Measurements from ENCODE around the gene PDE4D. TPM values are rescaled to one million over a fixed set of nuclear protein-coding genes. Genes with fewer than 3 reads are reported as not detected.
"Not testable (repeated sequence)": the region's sequence is repeated elsewhere in the genome, so short reads cannot be mapped to it uniquely, and the experiment has no call there.

PDE4D gene
- total RNA-seq, 4 donors from 2014 or later, result 14.7 to 36.3 (median 24.7) TPM

DNA sequence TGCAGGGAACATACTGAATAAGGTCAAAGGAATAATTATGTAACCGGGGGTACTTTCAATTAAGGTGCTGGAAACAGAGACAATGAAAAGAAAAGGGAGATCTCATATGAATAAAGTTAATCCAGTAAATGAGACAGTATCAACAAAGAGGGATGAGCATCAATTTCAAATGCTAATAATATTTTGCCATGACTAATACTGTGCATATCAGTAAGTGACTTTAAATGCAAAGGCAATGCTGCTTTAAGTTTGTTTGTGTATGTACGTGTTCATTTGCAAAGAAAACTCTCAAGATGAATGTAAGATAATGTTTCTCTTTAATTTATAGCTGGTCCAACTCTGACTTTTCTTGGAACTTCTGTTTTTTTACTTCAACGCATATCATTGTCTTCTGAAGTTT, 139.9 kb downstream of the PDE4D start:
- intact Hi-C loops (cut with DNase I), result no loop called here
- Histone ChIP-seq H3K4me3 (replicated peaks in 1 of 3) (no peak overlapping the region), H3K36me3 (no peaks in the 10 kb centered on the region), H3K9me3 (no peaks in the 10 kb centered on the region), H3K4me1 (no peaks in the 10 kb centered on the region), H3K27me3 (no peaks in the 10 kb centered on the region), H3K27ac (no peak overlapping the region)
- DNase-seq, result no peak
- TF ChIP-seq, protein P1, sequence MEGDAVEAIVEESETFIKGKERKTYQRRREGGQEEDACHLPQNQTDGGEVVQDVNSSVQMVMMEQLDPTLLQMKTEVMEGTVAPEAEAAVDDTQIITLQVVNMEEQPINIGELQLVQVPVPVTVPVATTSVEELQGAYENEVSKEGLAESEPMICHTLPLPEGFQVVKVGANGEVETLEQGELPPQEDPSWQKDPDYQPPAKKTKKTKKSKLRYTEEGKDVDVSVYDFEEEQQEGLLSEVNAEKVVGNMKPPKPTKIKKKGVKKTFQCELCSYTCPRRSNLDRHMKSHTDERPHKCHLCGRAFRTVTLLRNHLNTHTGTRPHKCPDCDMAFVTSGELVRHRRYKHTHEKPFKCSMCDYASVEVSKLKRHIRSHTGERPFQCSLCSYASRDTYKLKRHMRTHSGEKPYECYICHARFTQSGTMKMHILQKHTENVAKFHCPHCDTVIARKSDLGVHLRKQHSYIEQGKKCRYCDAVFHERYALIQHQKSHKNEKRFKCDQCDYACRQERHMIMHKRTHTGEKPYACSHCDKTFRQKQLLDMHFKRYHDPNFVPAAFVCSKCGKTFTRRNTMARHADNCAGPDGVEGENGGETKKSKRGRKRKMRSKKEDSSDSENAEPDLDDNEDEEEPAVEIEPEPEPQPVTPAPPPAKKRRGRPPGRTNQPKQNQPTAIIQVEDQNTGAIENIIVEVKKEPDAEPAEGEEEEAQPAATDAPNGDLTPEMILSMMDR (IDR thresholded peaks at IDR 0.05), result no peak
- TF ChIP-seq POLR2A (IDR thresholded peaks at IDR 0.05), result no peak
- WGBS, 2 donors, result 84 to 88% methylated on average over 3 of the region's 3 CpGs

DNA sequence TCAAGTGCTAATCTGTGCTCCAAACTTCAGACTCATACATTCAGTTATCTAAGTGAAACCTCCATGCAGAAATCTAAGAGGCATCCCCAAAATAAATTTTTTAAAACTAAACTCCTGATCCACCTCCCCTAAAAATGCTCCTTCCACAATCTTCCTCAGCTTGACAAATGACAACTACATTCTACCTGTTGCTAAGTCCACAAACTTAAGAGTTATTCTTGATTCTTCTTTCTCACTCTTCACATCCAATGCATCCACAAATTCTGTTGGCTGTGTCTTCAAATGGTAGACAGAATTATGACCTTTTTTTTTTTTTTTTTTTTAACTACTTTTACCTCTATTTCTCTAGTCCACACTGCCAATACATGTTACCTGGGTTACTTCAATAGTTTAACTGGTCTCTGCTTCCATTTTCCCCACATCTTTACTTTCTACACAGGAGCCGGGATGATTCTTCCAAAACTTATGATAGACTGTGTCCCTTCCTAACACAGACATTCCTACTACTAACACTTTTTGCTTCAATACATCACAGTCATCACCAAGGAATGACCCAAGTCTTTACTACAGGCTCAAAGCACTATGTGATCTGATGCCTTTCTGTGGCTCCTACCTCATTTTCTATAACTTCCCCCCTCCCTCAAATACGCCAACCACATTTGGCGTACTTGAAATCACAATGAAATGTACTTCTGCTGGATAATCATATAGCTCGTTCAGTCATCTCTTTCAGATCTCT, 143.6 kb downstream of the PDE4D start:
- Histone ChIP-seq H3K9me3 (no peaks in the 10 kb centered on the region), H3K27ac (no peak overlapping the region), H3K4me1 (no peaks in the 10 kb centered on the region), H3K36me3 (no peaks in the 10 kb centered on the region), H3K4me3 (replicated peaks in 1 of 3) (no peak overlapping the region), H3K27me3 (no peaks in the 10 kb centered on the region)
- DNase-seq, result no peak
- WGBS, 2 donors, result 96 to 97% methylated on average over 4 of the region's 4 CpGs
- TF ChIP-seq, protein P1 (IDR thresholded peaks at IDR 0.05), result no peak
- no peak for TF ChIP-seq POLR2A (IDR thresholded peaks at IDR 0.05)
- intact Hi-C loops (cut with DNase I), result no loop called here

DNA sequence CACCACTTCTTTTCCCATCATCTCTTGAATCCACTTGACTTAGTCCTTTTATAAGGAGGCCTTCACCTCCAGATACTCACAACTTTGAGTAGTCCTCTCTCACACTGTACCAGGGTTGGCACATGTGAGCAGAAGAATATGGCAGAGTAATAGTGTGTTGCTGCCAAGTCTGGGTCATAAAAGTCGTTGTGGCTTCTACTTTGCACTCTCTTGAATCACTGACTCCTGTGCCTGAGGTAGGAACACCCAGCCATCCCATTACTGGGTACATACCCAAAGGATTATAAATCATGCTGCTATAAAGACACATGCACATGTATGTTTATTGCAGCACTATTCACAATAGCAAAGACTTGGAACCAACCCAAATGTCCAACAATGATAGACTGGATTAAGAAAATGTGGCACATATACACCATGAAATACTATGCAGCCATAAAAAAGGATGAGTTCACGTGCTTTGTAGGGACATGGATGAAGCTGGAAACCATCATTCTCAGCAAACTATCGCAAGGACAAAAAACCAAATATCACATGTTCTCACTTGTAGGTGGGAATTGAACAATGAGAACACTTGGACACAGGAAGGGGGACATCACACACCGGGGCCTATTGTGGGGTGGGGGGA, 145.4 kb downstream of the PDE4D start:
- WGBS, 2 donors, result 85 to 94% methylated on average over 4 of the region's 4 CpGs
- H3K9me3 ChIP-seq; intact Hi-C loops (cut with DNase I); H3K27ac ChIP-seq; H3K27me3 ChIP-seq; DNase-seq; H3K4me3 ChIP-seq (replicated peaks in 1 of 3); H3K4me1 ChIP-seq; H3K36me3 ChIP-seq: not testable (repeated sequence)

DNA sequence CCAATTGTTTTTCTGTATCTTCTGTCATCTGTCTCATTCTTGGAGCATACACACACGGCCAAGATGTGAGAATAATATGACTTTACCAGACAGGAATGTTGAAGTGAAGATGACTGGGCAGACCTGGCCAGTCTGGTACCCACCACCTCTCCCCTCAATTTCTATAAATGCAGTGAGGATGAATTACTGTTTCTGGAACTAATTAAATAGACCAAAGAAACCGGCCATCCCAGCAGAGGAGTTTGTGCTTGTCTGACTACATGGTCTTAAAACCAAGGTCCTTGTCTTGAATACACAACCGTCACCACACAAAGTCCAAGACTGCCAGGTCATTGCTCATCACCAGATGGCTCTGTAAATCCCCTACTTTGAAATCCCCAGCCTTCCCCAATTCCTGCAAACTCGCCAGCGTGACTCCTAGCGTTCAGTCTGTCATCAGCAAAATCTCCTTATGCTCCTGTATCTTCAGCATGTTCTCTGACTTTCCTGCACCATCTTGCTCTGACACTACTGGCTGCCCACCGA, 147.2 kb downstream of the PDE4D start:
- WGBS, 2 donors, result 82 to 85% methylated on average over 7 of the region's 7 CpGs
- Histone ChIP-seq H3K4me3 (replicated peaks in 1 of 3) (no peak overlapping the region), H3K9me3 (no peaks in the 10 kb centered on the region), H3K36me3 (no peaks in the 10 kb centered on the region), H3K27ac (no peak overlapping the region), H3K4me1 (no peaks in the 10 kb centered on the region), H3K27me3 (no peaks in the 10 kb centered on the region)
- TF ChIP-seq, protein P1 (IDR thresholded peaks at IDR 0.05), result no peak
- no peak for TF ChIP-seq POLR2A (IDR thresholded peaks at IDR 0.05)
- DNase-seq, result no peak
- intact Hi-C loops (cut with DNase I), result no loop called here

DNA sequence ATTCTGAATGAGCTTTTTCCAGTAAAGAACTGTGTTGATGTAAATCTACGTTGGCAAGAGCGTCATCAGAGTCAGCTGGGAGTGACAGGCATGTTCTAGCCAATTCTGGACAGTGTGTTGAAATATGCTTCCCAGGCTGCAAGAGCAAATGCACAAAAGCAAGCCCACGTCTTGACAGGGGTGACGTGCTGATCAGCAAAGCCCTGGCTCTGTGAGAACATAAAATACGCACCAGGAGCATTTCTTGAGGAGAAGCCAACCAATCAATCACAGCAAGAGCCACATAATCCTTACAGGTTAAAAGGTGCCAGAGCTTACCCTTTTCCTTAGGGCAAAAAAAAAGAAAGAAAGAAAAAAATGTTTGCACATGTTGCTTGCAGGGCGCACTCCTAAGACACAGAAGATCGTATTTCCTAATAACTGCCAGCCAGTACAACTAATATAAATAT, 148.1 kb downstream of the PDE4D start:
- no peak for DNase-seq
- no peak overlapping the region for H3K27ac ChIP-seq
- WGBS, 2 donors, result 58 to 68% methylated on average over 7 of the region's 7 CpGs

More for the DNA sequence above, 148.1 kb downstream of the PDE4D start:
- no peak overlapping the region for H3K4me3 ChIP-seq (replicated peaks in 1 of 3)
- H3K9me3 ChIP-seq, result no peaks in the 10 kb centered on the region
- intact Hi-C loops (cut with DNase I), result no loop called here
- no peaks in the 10 kb centered on the region for H3K4me1 ChIP-seq
- no peaks in the 10 kb centered on the region for H3K36me3 ChIP-seq
- H3K27me3 ChIP-seq, result no peaks in the 10 kb centered on the region
- peak in 1 of 2 donors; percentile 13 for TF ChIP-seq POLR2A (IDR thresholded peaks at IDR 0.05)
- TF ChIP-seq, protein P1 (IDR thresholded peaks at IDR 0.05), result no peak
